MM.1S (cell line): ENCODE data around the gene ADAP1.
"Not testable (repeated sequence)": the region's sequence is repeated elsewhere in the genome, so short reads cannot be mapped to it uniquely, and the experiment has no call there.

Experiments
- DNase-seq: peaks from one replicate; pipeline ENCODE4 v3.0.0-alpha.2; 2015
- H2AFZ ChIP-seq: fragments of 300-600 bp; sonication (generic); 2 replicates; pipeline ENCODE4 v1.6.0; 2016; ENCODE audit warnings: antibody characterized with exemption, low read length
- H3F3A ChIP-seq: fragments of 300-600 bp; sonication (generic); 2 replicates; pipeline ENCODE4 v1.6.1; 2016; ENCODE audit warnings: mild to moderate bottlenecking, antibody characterized with exemption, low read length, moderate library complexity, mixed read lengths; ENCODE audit not compliant: insufficient read depth
- H3K27ac ChIP-seq: fragments of 300-600 bp; sonication (generic); 2 replicates; pipeline ENCODE4 v1.5.1; 2016; ENCODE audit warnings: mild to moderate bottlenecking, low read length
- H3K27me3 ChIP-seq: fragments of 300-600 bp; sonication (generic); replicated peaks from 2 replicates; pipeline ENCODE4 v1.6.0; 2016; ENCODE audit warnings: low read length; ENCODE audit not compliant: insufficient read depth
- H3K36me3 ChIP-seq: fragments of 300-600 bp; sonication (generic); replicated peaks from 2 replicates; pipeline ENCODE4 v1.6.1; 2016; ENCODE audit warnings: mild to moderate bottlenecking, low read length, mixed read lengths; ENCODE audit not compliant: insufficient read depth
- H3K4me1 ChIP-seq: fragments of 300-600 bp; sonication (generic); 2 replicates; pipeline ENCODE4 v1.6.1; 2016; ENCODE audit warnings: low read length, mixed read lengths
- H3K4me2 ChIP-seq: fragments of 300-600 bp; sonication (generic); 2 replicates; pipeline ENCODE4 v1.6.0; 2016; ENCODE audit warnings: low read depth, low read length
- H3K4me3 ChIP-seq: fragments of 300-600 bp; sonication (generic); 2 replicates; pipeline ENCODE4 v1.5.1; 2016; ENCODE audit warnings: low read length, mixed read lengths
- H3K79me2 ChIP-seq: fragments of 300-600 bp; sonication (generic); 2 replicates; pipeline ENCODE4 v1.6.1; 2016; ENCODE audit warnings: mixed run types, low read length, mixed read lengths
- H3K9ac ChIP-seq: fragments of 300-600 bp; sonication (generic); 2 replicates; pipeline ENCODE4 v1.6.1; 2016; ENCODE audit warnings: low read length, mixed read lengths
- H3K9me2 ChIP-seq: fragments of 300-600 bp; sonication (generic); replicated peaks from 2 replicates; pipeline ENCODE4 v1.6.1; 2016; ENCODE audit warnings: mild to moderate bottlenecking, low read length, mixed read lengths; ENCODE audit not compliant: insufficient read depth
- H3K9me3 ChIP-seq: fragments of 300-600 bp; sonication (generic); replicated peaks from 2 replicates; pipeline ENCODE4 v1.6.1; 2016; ENCODE audit warnings: mild to moderate bottlenecking, low read length, mixed read lengths; ENCODE audit not compliant: insufficient read depth
- H4K20me1 ChIP-seq: fragments of 300-600 bp; sonication (generic); 2 replicates; pipeline ENCODE4 v1.6.1; 2016; ENCODE audit warnings: mild to moderate bottlenecking, low read length, moderate library complexity, mixed read lengths; ENCODE audit not compliant: insufficient read depth
- CTCF ChIP-seq: fragments of 300-600 bp; sonication (generic); IDR thresholded peaks from 2 replicates; pipeline ENCODE4 v1.5.1; 2016; ENCODE audit warnings: antibody characterized with exemption, low read length, mixed read lengths
- EZH2 ChIP-seq: fragments of 300-600 bp; sonication (generic); optimal IDR thresholded peaks from 2 replicates; pipeline ENCODE3; 2017; ENCODE audit warnings: low read depth, mild to moderate bottlenecking, antibody characterized with exemption, low read length, mixed read lengths
- EZH2phosphoT487 ChIP-seq: fragments of 300-600 bp; sonication (generic); IDR thresholded peaks from 2 replicates; pipeline ENCODE4 v1.6.1; 2018; ENCODE audit warnings: antibody characterized with exemption, low read length

ADAP1 gene

DNA sequence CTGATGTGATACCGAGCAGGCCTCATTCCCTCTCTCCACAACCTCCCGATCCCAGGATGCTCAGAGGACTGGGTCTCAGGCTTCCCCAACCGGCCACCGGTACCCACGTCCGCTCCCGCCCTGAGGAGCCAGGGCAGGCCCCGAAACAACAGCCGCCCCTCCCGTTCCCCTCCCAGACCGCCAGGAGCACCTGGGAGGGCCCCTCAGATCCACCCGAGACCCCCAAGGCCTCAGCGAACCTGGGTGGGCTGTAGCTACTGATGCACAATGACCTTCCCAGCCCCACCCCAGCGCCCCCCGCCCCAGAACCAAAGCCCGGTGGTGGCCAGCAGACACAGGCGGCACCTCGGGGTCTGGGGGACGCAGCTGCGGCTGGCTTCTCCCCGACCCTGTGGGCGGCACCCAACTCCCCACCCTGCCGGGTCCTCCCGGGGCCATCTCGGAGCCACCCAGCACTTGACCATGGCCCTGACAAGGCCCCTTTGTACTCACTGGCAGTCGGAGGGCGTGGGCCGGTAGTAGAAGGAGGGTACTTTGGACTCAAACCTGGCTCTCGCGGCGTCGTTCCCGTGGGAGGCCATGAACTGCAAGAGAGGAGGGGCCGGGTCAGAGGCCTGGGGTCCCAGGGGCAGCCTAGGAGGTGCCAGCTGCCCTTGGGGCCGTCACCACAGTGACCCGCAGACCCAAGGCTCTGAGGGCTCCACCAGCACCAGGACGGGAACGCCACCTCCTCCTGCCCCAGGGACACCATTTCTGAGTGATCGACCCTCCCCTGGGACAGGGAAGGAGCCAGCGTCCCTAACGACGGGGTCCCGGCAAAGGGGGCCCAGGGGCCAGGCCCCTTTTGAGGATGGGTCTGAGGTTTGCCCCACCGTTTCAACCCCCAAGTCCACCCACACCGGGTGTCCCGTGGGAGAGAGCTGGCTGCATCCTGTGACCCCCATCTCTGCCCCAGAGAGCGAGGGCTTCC, 28.1 kb downstream of the ADAP1 start:
- Histone ChIP-seq H3K4me3 (no peak overlapping the region), H3K27me3 (peaks cover 77% of the 10 kb centered on the region), H3F3A (peaks cover 5% of the 10 kb centered on the region; the same call in 1 of the 2 replicates), H3K9ac (no peak overlapping the region), H3K79me2 (no peaks in the 10 kb centered on the region), H3K4me2 (no peak overlapping the region), H3K9me2 (no peaks in the 10 kb centered on the region), H3K27ac (no peak overlapping the region), H4K20me1 (no peaks in the 10 kb centered on the region), H2AFZ (no peak overlapping the region), H3K36me3 (no peaks in the 10 kb centered on the region), H3K9me3 (no peaks in the 10 kb centered on the region), H3K4me1 (peaks cover 21% of the 10 kb centered on the region)
- no peak for TF ChIP-seq CTCF
- TF ChIP-seq EZH2 = no peak
- TF ChIP-seq EZH2phosphoT487 = no peak
- no peak for DNase-seq

- Histone ChIP-seq H3K4me2 (no peak overlapping the region), H3K27me3 (peaks cover 77% of the 10 kb centered on the region), H3K4me3 (no peak overlapping the region), H3K36me3 (no peaks in the 10 kb centered on the region), H3K9ac (no peak overlapping the region), H3K9me3 (no peaks in the 10 kb centered on the region), H3K4me1 (peaks cover 21% of the 10 kb centered on the region), H3K27ac (no peak overlapping the region), H3K79me2 (no peaks in the 10 kb centered on the region), H3K9me2 (no peaks in the 10 kb centered on the region), H4K20me1 (no peaks in the 10 kb centered on the region), H2AFZ (no peak overlapping the region), H3F3A (peaks cover 5% of the 10 kb centered on the region; the same call in 1 of the 2 replicates)
- no peak for DNase-seq
- no peak for TF ChIP-seq EZH2phosphoT487
- TF ChIP-seq EZH2 = no peak
- TF ChIP-seq CTCF = no peak
Observed at GRCh38 chr7:925601-926000, 28.9 kb downstream of the ADAP1 start.

DNA sequence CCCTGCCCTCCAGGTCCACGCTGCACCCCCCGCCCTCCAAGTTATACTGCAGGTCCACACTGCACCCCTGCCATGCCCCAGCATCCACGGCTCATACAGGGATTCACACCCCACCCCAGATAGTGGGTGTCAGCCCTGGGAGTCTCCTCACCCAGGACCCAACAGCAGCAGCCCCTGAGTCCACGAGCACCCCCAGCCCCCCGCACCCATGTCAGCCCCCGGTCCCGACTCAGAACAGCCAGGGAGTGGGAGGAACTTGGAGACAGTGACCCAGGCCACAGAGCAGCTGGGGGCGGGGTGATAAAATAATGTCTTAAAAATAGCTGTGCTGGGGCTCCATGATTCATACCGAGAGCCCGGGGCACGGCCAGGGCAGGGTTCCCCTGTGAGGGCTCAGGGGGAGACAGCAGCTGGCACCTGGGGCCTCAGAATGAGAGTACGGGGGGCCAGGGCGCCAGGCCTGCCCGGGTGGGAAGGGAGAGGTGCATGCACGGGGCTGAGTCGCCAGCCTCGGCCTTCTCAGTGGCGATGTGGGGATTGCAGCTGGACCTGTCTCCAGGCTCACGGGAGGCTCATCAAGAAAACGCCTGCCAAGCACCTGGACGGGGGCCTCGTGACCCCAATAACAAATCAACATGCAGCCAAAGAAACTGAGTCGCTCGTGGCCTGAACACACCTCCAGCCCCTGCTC, 29.8 kb downstream of the ADAP1 start:
- Histone ChIP-seq H4K20me1 (no peaks in the 10 kb centered on the region), H3F3A (peaks cover 5% of the 10 kb centered on the region; the same call in 1 of the 2 replicates), H3K79me2 (no peaks in the 10 kb centered on the region), H3K4me2 (peak overlapping the region; percentile 62), H3K36me3 (no peaks in the 10 kb centered on the region), H3K9ac (no peak overlapping the region), H3K4me1 (peaks cover 21% of the 10 kb centered on the region), H3K9me2 (no peaks in the 10 kb centered on the region), H3K9me3 (no peaks in the 10 kb centered on the region), H3K4me3 (no peak overlapping the region), H2AFZ (no peak overlapping the region), H3K27me3 (peaks cover 71% of the 10 kb centered on the region), H3K27ac (no peak overlapping the region)
- peak; percentile 21 for DNase-seq
- TF ChIP-seq EZH2phosphoT487 = no peak
- TF ChIP-seq CTCF = no peak
- no peak for TF ChIP-seq EZH2

DNA sequence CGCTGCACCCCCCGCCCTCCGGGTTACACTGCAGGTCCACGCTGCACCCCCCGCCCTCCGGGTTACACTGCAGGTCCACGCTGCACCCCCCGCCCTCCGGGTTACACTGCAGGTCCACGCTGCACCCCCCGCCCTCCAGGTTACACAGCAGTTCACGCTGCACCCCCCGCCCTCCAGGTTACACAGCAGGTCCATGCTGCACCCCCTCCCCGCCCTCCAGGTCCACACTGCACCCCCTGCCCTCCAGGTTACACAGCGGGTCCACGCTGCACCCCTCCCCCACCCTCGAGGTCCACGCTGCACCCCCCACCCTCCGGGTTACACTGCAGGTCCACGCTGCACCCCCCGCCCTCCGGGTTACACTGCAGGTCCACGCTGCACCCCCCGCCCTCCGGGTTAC, 30.4 kb downstream of the ADAP1 start:
- H3K4me3 ChIP-seq, H3K36me3 ChIP-seq, DNase-seq, H3K9me3 ChIP-seq, H3K9me2 ChIP-seq, H2AFZ ChIP-seq, H3K79me2 ChIP-seq, H3K9ac ChIP-seq, H3K27ac ChIP-seq, H4K20me1 ChIP-seq, H3F3A ChIP-seq: not testable (repeated sequence)
- H3K4me2 ChIP-seq = peak overlapping the region; percentile 100; the same call in 1 of the 2 replicates
- H3K27me3 ChIP-seq = peaks cover 68% of the 10 kb centered on the region
- H3K4me1 ChIP-seq = peaks cover 21% of the 10 kb centered on the region
